ENCODE data around the gene MRPL4. TPM values are rescaled to one million over a fixed set of nuclear protein-coding genes. Genes with fewer than 3 reads are reported as not detected.

Gene MRPL4
- total RNA-seq, 2 donors from 2014 or later: 72.6 to 75.6 TPM

DNA sequence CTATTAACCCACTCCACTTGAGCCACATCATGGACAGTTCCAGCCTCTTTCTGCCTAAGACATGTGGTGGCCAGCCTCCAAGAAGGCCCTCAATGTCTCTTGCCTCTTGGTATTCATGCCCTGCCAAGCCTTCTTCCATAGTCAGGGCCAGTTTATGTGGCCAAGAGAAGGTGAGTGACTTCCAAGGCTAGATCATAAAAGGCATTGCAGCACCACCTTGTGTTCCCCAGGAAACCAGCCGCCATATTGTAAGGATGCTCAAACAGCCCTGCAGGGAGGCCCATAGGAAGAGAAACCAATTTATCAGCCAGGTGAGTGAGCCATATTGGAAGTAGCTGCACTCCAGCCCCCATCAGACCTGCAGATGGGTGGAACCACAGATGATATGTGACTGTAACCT lies 45.0 kb upstream of the MRPL4 start:
- TF ChIP-seq POLR2AphosphoS5 (IDR thresholded peaks at IDR 0.05): no peak
- TF ChIP-seq, protein P1, sequence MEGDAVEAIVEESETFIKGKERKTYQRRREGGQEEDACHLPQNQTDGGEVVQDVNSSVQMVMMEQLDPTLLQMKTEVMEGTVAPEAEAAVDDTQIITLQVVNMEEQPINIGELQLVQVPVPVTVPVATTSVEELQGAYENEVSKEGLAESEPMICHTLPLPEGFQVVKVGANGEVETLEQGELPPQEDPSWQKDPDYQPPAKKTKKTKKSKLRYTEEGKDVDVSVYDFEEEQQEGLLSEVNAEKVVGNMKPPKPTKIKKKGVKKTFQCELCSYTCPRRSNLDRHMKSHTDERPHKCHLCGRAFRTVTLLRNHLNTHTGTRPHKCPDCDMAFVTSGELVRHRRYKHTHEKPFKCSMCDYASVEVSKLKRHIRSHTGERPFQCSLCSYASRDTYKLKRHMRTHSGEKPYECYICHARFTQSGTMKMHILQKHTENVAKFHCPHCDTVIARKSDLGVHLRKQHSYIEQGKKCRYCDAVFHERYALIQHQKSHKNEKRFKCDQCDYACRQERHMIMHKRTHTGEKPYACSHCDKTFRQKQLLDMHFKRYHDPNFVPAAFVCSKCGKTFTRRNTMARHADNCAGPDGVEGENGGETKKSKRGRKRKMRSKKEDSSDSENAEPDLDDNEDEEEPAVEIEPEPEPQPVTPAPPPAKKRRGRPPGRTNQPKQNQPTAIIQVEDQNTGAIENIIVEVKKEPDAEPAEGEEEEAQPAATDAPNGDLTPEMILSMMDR (IDR thresholded peaks at IDR 0.05): no peak
- no peak for TF ChIP-seq POLR2A (IDR thresholded peaks at IDR 0.05)
- 100% methylated on average over 1 of the region's 1 CpG for WGBS
- Histone ChIP-seq H3K27me3 (replicated peaks; ENCODE audit: insufficient read depth) (no peaks in the 10 kb centered on the region), H3K4me1 (replicated peaks) (no peaks in the 10 kb centered on the region), H3K36me3 (no peaks in the 10 kb centered on the region), H3K27ac (no peak overlapping the region), H3K4me3 (no peak overlapping the region), H3K9me3 (no peaks in the 10 kb centered on the region)
- DNase-seq (ENCODE audit: low spot score): no peak
- intact Hi-C loops (cut with DNase I): no loop called here

DNA sequence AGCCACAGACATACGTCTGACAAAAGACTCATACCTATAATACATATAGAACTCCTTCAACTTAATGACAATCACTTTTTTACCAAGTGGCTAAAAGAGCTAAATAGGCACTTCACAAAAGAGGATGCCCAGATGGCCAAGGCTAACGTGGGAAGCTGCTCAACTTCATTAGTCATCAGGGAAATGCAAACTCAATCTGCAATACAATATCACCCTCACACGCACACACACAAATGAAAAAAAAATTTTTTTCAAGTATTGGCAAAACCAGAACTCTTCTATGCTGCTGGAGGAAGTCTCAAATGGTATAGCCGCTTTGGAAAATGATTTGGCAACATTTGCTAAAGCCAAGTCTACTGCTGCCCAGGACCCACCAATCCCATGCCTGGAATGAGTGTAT lies 42.7 kb upstream of the MRPL4 start:
- Histone ChIP-seq H3K4me1 (replicated peaks) (no peaks in the 10 kb centered on the region), H3K9me3 (no peaks in the 10 kb centered on the region), H3K27me3 (replicated peaks; ENCODE audit: insufficient read depth) (no peaks in the 10 kb centered on the region), H3K27ac (no peak overlapping the region), H3K36me3 (no peaks in the 10 kb centered on the region), H3K4me3 (no peak overlapping the region)
- DNase-seq (ENCODE audit: low spot score): no peak
- WGBS: 65% methylated on average over 4 of the region's 4 CpGs
- TF ChIP-seq, protein P1 (IDR thresholded peaks at IDR 0.05): no peak
- TF ChIP-seq POLR2A (IDR thresholded peaks at IDR 0.05) (no peak), POLR2AphosphoS5 (IDR thresholded peaks at IDR 0.05) (no peak)
- intact Hi-C loops (cut with DNase I): no loop called here

DNA sequence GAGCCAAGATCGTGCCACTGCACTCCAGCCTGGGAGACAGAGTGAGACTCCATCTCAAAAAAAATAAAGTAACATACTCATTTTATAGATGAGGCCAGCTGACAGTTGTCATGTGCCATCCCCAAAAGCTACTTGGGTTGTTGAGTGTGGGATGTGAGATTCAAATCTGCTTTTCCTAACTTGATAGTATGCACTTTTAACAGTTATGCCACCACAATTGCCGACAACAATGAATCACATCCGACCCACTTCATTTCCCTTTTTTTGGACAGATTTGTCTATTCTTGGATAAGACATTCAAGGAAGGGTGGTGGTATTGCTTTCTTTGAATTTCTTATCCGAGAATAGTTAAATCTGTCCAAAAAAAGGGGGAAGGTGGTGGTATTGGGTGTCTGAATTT lies 41.0 kb upstream of the MRPL4 start:
- no peaks in the 10 kb centered on the region for H3K36me3 ChIP-seq
- TF ChIP-seq, protein P1 (IDR thresholded peaks at IDR 0.05): no peak
- TF ChIP-seq POLR2A (IDR thresholded peaks at IDR 0.05): no peak
- no peak for TF ChIP-seq POLR2AphosphoS5 (IDR thresholded peaks at IDR 0.05)
- H3K4me1 ChIP-seq (replicated peaks): no peaks in the 10 kb centered on the region
- H3K27ac ChIP-seq: no peak overlapping the region
- 84% methylated on average over 4 of the region's 4 CpGs for WGBS
- intact Hi-C loops (cut with DNase I): no loop called here
- no peak for DNase-seq (ENCODE audit: low spot score)
- H3K9me3 ChIP-seq: no peaks in the 10 kb centered on the region
- H3K4me3 ChIP-seq: no peak overlapping the region
- no peaks in the 10 kb centered on the region for H3K27me3 ChIP-seq (replicated peaks; ENCODE audit: insufficient read depth)

DNA sequence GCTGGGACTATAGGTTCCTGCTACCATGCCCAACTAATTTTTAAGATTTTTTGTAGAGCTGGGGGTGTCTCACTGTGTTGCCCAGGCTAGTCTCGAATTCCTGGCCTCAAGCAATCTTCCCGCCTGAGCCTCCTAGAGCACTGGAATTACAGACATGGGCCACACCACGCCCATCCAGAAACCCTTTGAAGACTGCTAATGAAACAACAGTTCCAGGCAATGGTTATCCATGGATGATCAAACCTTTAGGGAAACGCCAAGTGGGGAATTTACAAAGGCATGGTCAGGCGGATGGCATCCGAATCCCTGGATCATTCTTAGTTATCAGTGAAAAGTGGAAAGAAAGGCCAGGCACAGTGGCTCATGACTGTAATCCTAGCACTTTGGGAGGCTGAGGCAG lies 40.3 kb upstream of the MRPL4 start:
- Histone ChIP-seq H3K4me3 (no peak overlapping the region), H3K36me3 (no peaks in the 10 kb centered on the region), H3K4me1 (replicated peaks) (no peaks in the 10 kb centered on the region), H3K27ac (no peak overlapping the region), H3K9me3 (no peaks in the 10 kb centered on the region), H3K27me3 (replicated peaks; ENCODE audit: insufficient read depth) (no peaks in the 10 kb centered on the region)
- no peak for DNase-seq (ENCODE audit: low spot score)
- TF ChIP-seq POLR2A (IDR thresholded peaks at IDR 0.05): no peak
- 89% methylated on average over 6 of the region's 6 CpGs for whole genome bisulfite sequencing
- intact Hi-C loops (cut with DNase I): no loop called here

DNA sequence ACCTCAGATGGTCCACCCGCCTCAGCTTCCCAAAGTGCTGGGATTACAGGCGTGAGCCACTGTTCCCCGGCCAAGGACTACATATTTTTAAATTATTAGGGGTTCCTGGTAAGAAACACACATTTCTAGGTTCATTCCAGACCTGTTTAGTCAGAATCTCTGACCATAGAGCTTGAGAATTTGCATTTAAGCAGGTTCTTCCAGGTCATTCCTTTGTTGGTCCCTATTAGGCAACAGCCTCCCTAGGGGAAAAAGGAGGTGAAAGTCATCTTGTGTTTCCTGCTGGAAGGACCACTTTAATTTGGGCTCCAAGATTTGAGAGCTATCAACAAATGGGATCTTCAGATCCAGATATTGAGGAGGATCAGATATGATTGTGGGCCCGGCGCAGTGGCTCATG lies 37.2 kb upstream of the MRPL4 start:
- Histone ChIP-seq H3K4me3 (no peak overlapping the region), H3K9me3 (no peaks in the 10 kb centered on the region), H3K4me1 (replicated peaks) (no peaks in the 10 kb centered on the region), H3K27ac (no peak overlapping the region), H3K36me3 (no peaks in the 10 kb centered on the region), H3K27me3 (replicated peaks; ENCODE audit: insufficient read depth) (no peaks in the 10 kb centered on the region)
- 97% methylated on average over 5 of the region's 5 CpGs for WGBS
- no peak for DNase-seq (ENCODE audit: low spot score)
- no peak for TF ChIP-seq POLR2A (IDR thresholded peaks at IDR 0.05)
- no peak for TF ChIP-seq POLR2AphosphoS5 (IDR thresholded peaks at IDR 0.05)
- TF ChIP-seq, protein P1 (IDR thresholded peaks at IDR 0.05): no peak
- intact Hi-C loops (cut with DNase I): no loop called here
